ENCODE data around the gene TIA1.

Gene TIA1

GRCh38 chr2:70214953-70215549 is 33.4 kb downstream of the TIA1 start:
- no peaks in the 10 kb centered on the region for H3K4me1 ChIP-seq
- no peak overlapping the region for H3K4me3 ChIP-seq (ENCODE audit: low read depth, low read length)
- TF ChIP-seq CTCF (IDR thresholded peaks at IDR 0.05; ENCODE audit: low read depth, low read length): no peak
- H3K36me3 ChIP-seq: peaks cover 3% of the 10 kb centered on the region
- H3K27me3 ChIP-seq: no peaks in the 10 kb centered on the region
- no peaks in the 10 kb centered on the region for H3K9me3 ChIP-seq
- no peak for DNase-seq

GRCh38 chr2:70214365-70214764 is 34.1 kb downstream of the TIA1 start:
- Histone ChIP-seq H3K4me1 (no peaks in the 10 kb centered on the region), H3K9me3 (no peaks in the 10 kb centered on the region)

GRCh38 chr2:70212298-70212932 is 36.0 kb downstream of the TIA1 start:
- no peak for TF ChIP-seq CTCF (IDR thresholded peaks at IDR 0.05; ENCODE audit: low read depth, low read length)
- Histone ChIP-seq H3K4me3 (ENCODE audit: low read depth, low read length) (no peak overlapping the region), H3K36me3 (peaks cover 3% of the 10 kb centered on the region; the same call in 1 of the 2 replicates)

More at GRCh38 chr2:70214365-70214764, 34.1 kb downstream of the TIA1 start:
- Histone ChIP-seq H3K36me3 (peaks cover 3% of the 10 kb centered on the region; the same call in 1 of the 2 replicates), H3K27me3 (no peaks in the 10 kb centered on the region), H3K4me3 (ENCODE audit: low read depth, low read length) (no peak overlapping the region)
- no peak for DNase-seq
- TF ChIP-seq CTCF (IDR thresholded peaks at IDR 0.05; ENCODE audit: low read depth, low read length): no peak

GRCh38 chr2:70211595-70211994 is 36.8 kb downstream of the TIA1 start:
- H3K4me3 ChIP-seq (ENCODE audit: low read depth, low read length): no peak overlapping the region
- no peaks in the 10 kb centered on the region for H3K9me3 ChIP-seq
- no peaks in the 10 kb centered on the region for H3K27me3 ChIP-seq
- no peak for DNase-seq
- no peaks in the 10 kb centered on the region for H3K4me1 ChIP-seq
- peaks cover 3% of the 10 kb centered on the region; the same call in 1 of the 2 replicates for H3K36me3 ChIP-seq
- no peak for TF ChIP-seq CTCF (IDR thresholded peaks at IDR 0.05; ENCODE audit: low read depth, low read length)

More at GRCh38 chr2:70212298-70212932, 36.0 kb downstream of the TIA1 start:
- Histone ChIP-seq H3K4me1 (no peaks in the 10 kb centered on the region), H3K9me3 (no peaks in the 10 kb centered on the region), H3K27me3 (no peaks in the 10 kb centered on the region)
- DNase-seq: no peak

GRCh38 chr2:70204452-70204851 is 44.0 kb downstream of the TIA1 start:
- no peaks in the 10 kb centered on the region for H3K36me3 ChIP-seq
- no peak for DNase-seq
- H3K27me3 ChIP-seq: no peaks in the 10 kb centered on the region
- no peak for TF ChIP-seq CTCF (IDR thresholded peaks at IDR 0.05; ENCODE audit: low read depth, low read length)
- H3K4me3 ChIP-seq (ENCODE audit: low read depth, low read length): no peak overlapping the region
- H3K9me3 ChIP-seq: no peaks in the 10 kb centered on the region
- H3K4me1 ChIP-seq: no peaks in the 10 kb centered on the region

- Histone ChIP-seq H3K9me3 (no peaks in the 10 kb centered on the region), H3K36me3 (no peaks in the 10 kb centered on the region), H3K4me1 (no peaks in the 10 kb centered on the region), H3K4me3 (ENCODE audit: low read depth, low read length) (no peak overlapping the region), H3K27me3 (no peaks in the 10 kb centered on the region)
- no peak for TF ChIP-seq CTCF (IDR thresholded peaks at IDR 0.05; ENCODE audit: low read depth, low read length)
- DNase-seq: no peak
These were observed 45.3 kb downstream of the TIA1 start for GRCh38 chr2:70203086-70203485.
